GM18526 (cell line): Measurements from ENCODE around the gene PDE4A.

Experiments
- POLR2A ChIP-seq: IDR thresholded peaks from 3 replicates; pipeline ENCODE4 v1.6.1; 2011; ENCODE audit not compliant: insufficient read length; ENCODE audit errors: extremely low read depth

Gene PDE4A

GRCh38 chr19:10474962-10475451 lies 54.7 kb downstream of the PDE4A start:
- TF ChIP-seq POLR2A, result no peak

DNA sequence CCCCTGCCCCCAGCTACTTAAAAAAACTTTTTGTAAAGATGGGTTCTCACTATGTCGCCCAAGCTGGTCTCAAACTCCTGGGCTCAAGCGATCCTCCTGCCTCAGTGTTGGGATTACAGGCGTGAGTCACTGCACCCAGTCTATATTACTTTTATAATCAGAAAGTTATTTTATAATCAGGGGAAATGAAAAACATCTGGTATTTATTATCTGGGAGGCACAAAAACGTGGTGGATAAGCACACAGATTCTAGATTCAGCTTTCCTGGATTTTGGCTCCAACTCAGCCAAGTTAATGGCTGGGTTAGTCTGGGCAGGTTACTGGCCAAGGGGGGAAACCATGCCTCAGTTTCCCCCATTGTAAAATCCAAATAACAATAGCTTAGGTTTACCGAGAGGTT lies 58.1 kb downstream of the PDE4A start:
- TF ChIP-seq POLR2A, result no peak

DNA sequence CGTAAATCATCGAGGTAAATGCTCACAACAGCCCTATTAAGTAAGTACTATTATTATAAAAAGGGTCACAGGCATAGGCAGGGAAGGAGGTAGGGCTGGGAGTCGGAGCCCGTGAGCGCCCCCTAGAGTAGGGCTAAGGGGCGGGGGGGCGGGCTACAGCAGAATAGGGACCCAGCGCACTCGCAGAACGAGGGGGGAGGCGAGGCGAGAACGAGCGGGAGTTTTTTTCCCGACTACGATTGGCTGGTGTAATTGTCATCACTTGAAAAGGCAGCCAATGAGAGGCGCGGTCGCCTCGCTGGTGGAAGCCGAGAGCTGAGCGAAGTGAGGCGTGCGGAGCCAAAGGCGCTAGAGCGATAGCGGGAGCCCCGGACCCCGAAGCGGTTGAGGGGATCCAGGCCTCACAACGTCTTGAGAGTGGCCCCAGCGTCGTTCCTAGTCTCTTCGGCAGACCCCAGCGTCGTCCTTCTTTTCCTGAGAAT lies 58.6 kb downstream of the PDE4A start:
- no peak for TF ChIP-seq POLR2A

GRCh38 chr19:10486551-10486950 lies 66.2 kb downstream of the PDE4A start:
- no peak for TF ChIP-seq POLR2A

GRCh38 chr19:10491472-10492047 lies 71.2 kb downstream of the PDE4A start:
- no peak for TF ChIP-seq POLR2A

DNA sequence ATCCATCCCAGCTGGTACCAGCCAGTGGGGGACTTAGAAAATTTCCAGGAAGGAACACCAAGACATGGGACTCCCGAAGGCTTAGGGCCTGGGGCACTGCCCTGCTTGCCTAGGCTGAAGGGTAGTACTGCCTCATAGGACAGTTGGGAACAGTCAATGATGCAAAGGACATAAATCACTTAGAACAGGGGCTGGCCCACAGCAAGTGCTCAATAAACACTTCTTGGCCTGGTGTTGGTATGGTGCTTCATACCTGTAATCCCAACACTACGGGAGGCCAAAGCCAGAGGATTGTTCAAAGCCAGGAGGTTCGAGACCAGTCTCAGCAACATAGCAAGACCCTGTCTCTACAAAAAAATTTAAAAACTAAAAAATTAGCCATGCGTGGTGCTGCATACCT lies 77.0 kb downstream of the PDE4A start:
- no peak for TF ChIP-seq POLR2A

DNA sequence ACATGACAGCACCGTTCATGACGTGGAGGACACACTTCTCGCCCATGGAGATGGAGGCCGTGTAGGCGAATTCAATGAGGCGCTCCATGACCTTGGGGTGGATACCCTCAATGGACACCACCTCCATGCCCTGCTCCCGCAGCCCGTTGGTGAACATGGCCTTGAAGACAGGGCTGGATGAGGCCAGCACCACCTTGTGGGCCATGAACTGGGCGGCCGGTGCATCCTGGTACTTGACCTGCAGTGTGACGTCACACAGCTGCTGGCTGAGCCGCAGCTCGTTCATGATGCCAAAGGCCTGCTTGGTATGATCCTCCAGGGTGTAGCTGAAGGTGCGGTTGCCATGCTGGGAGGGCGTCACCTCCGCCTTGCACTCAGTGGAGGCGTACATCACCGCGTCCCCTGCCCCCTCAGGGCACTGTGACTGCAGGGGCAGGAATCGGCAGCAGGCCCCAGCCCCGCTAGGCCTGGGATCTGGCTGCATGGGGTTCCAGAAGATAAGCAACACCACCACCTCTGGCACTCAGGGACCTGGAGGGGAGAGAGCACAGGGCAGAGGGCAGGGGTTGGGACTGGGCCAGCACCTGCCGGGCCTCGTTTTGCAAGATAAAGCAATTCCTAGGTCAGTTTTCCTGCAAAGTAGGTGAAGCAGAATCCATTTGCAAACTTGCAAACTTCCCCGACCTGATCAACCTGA lies 79.4 kb downstream of the PDE4A start:
- no peak for TF ChIP-seq POLR2A

DNA sequence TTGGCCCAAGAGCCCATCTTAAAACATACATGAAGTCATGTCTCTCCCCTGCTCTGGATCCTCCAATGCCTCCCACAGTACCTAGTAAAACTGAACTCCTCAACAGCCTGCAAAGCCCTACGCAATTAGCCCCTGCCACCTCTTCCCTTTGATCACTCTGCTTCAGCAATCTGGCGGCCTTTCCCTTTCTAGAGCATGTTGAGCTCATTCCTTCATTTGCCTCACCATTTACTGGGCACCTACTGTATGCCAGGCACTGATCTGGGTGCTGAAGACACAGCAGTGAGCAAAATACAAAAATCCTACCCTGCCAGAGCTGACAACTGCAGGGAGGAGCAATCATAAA lies 79.9 kb downstream of the PDE4A start:
- no peak for TF ChIP-seq POLR2A

GRCh38 chr19:10501971-10502523 lies 81.7 kb downstream of the PDE4A start:
- no peak for TF ChIP-seq POLR2A

GRCh38 chr19:10502524-10503001 lies 82.2 kb downstream of the PDE4A start:
- peak; percentile 91 for TF ChIP-seq POLR2A

DNA sequence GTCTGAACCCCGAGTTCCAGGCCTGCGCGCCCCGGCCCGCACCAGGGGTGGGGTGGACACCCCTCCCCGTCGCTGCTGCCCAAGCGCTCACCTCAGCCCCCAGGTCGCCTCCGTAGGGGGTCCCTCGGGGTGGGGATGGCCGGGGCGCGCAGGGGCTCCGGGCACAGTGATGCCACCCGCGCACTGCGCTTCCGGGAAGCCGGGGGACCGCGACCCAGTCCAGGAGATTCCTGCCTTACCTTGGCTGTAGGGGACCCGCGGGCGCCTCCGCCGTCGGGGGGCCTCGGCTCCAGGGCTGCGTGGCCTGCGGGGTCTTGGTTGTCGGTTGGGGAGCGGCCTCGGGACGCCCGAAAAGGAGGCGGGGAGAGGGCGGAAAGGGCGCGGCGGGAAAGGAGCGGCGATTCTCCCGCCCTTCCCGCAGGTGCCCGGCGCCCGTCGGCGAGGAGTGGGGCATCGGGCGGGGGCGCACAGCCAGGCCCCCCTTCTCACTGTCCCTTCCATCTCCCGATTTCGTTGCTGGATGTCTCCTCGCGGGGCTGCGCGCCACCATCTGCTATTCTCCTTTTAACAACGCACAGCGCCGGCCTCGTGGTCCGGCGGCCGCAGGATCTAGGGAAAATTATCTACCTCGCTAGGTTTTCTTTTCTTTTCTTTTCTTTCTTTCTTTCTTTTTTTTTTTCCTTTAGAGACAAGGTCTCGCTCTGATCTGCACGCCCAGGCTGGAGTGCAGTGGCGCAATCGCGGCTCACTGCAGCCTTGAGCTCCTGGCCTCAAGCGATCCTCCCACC lies 82.9 kb downstream of the PDE4A start, which contains the start of gene KEAP1:
KEAP1 (minus strand) TSS at position 355 of the 788 bp plus-strand sequence. CDS start 3,323 bp downstream, outside the sequence.
- no peak for TF ChIP-seq POLR2A

DNA sequence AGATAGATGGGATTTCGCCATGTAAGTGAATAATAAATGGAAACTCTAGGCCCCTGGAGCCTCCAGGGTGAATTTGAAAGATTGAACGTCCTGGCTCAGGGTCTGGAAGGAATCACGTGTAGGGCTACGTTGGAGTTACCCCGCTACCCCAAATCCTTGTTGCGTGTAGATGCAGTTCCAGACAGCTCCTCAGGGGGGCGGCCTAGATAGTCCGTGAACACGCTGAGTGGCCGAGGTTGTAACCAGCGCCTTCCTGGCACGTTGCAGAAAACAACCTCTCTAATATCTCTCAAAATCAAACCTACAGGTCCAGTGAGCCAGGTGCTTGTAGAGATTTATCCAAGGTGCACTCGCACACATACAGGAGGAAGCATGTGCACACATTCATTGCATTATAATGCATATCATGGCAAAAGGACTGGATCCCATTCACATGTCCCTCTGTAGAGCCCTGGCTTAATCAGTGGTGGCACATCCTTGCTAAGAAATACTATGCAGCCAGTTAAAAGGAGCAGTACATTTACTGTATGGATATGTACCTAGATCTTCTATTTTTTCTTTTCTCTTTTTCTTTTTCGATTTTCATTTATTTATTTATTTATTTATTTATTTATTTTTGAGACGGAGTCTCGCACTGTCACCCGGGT lies 85.4 kb downstream of the PDE4A start:
- TF ChIP-seq POLR2A, result no peak

- TF ChIP-seq POLR2A, result no peak
Measured at GRCh38 chr19:10508036-10508435, 87.7 kb downstream of the PDE4A start.

DNA sequence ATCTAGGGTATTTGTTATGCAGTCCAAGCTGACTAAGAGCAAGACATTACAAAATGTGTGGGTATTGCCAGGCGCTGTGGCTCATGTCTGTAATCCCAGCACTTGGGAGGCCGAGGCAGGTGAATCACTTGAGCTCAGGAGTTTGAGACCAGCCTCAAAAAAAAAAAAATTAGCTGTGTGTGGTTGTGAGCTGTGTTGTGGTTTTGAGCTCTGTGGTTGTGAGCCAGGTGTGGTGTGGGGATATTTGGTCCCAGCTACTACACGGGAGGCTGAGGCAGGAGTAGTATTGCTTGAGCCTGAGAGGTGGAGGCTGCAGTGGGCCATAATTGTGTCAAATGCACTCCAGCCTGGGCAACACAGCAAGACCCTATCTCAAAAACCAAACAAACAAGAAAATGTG lies 88.4 kb downstream of the PDE4A start:
- TF ChIP-seq POLR2A, result no peak

DNA sequence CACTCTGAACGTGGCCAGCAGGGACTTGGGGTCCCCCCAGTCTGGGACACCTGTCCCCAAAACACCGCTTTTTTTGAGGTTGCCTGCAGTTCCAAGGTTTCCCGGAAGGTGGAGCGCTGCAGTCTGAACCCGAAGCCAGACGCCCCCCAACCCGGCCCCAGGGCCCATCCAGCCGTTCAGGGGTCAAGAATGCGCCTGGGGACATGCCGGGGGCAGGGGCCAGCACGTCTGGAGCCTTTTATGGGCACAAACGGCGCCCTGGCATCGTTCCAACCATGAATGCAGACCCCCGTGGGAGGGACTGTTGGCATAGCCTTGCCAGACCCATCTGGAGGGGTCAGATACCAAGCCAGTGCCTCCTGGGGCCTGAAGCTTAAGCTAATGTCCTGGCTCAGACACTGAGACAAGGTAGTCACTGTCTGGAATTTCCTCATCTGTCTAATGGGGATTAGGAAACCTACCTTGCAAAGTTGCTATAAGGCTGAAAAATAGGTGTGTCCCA lies 90.0 kb downstream of the PDE4A start:
- TF ChIP-seq POLR2A, result no peak
